ENCODE results near the gene PNLIPRP1.
A peak's percentile ranks its signal among the peaks of the same experiment; 100 is the strongest.

PNLIPRP1 gene

GRCh38 chr10:116637830-116638229 is 47.1 kb downstream of the PNLIPRP1 start:
- H3K36me3 ChIP-seq (ENCODE audit: control insufficient read depth, insufficient read depth, low read length), result no peaks in the 10 kb centered on the region
- no peak for DNase-seq (ENCODE audit: extremely low read depth, insufficient read length)
- no peaks in the 10 kb centered on the region for H3K27me3 ChIP-seq (replicated peaks; ENCODE audit: control insufficient read depth, insufficient read depth, low read length)
- H3K4me3 ChIP-seq (replicated peaks; ENCODE audit: low read depth, low read length), result no peak overlapping the region
- no peak for TF ChIP-seq CTCF (IDR thresholded peaks at IDR 0.05; ENCODE audit: insufficient read depth, low read length, poor library complexity, severe bottlenecking)

GRCh38 chr10:116646502-116646901 is 55.7 kb downstream of the PNLIPRP1 start:
- no peak for DNase-seq (ENCODE audit: extremely low read depth, insufficient read length)
- no peak for TF ChIP-seq CTCF (IDR thresholded peaks at IDR 0.05; ENCODE audit: insufficient read depth, low read length, poor library complexity, severe bottlenecking)
- no peaks in the 10 kb centered on the region for H3K27me3 ChIP-seq (replicated peaks; ENCODE audit: control insufficient read depth, insufficient read depth, low read length)

GRCh38 chr10:116648903-116649302 is 58.1 kb downstream of the PNLIPRP1 start:
- no peak for DNase-seq (ENCODE audit: extremely low read depth, insufficient read length)
- H3K4me3 ChIP-seq (replicated peaks; ENCODE audit: low read depth, low read length), result no peak overlapping the region
- no peaks in the 10 kb centered on the region for H3K27me3 ChIP-seq (replicated peaks; ENCODE audit: control insufficient read depth, insufficient read depth, low read length)
- no peak for TF ChIP-seq CTCF (IDR thresholded peaks at IDR 0.05; ENCODE audit: insufficient read depth, low read length, poor library complexity, severe bottlenecking)
- H3K36me3 ChIP-seq (ENCODE audit: control insufficient read depth, insufficient read depth, low read length), result no peaks in the 10 kb centered on the region

More at GRCh38 chr10:116646502-116646901, 55.7 kb downstream of the PNLIPRP1 start:
- Histone ChIP-seq H3K36me3 (ENCODE audit: control insufficient read depth, insufficient read depth, low read length) (no peaks in the 10 kb centered on the region), H3K4me3 (replicated peaks; ENCODE audit: low read depth, low read length) (no peak overlapping the region)

GRCh38 chr10:116653885-116654284 is 63.1 kb downstream of the PNLIPRP1 start:
- TF ChIP-seq CTCF (IDR thresholded peaks at IDR 0.05; ENCODE audit: insufficient read depth, low read length, poor library complexity, severe bottlenecking), result no peak
- Histone ChIP-seq H3K4me3 (replicated peaks; ENCODE audit: low read depth, low read length) (no peak overlapping the region), H3K27me3 (replicated peaks; ENCODE audit: control insufficient read depth, insufficient read depth, low read length) (no peaks in the 10 kb centered on the region), H3K36me3 (ENCODE audit: control insufficient read depth, insufficient read depth, low read length) (no peaks in the 10 kb centered on the region)
- no peak for DNase-seq (ENCODE audit: extremely low read depth, insufficient read length)

- peak; percentile 37 for TF ChIP-seq CTCF (IDR thresholded peaks at IDR 0.05; ENCODE audit: insufficient read depth, low read length, poor library complexity, severe bottlenecking)
- Histone ChIP-seq H3K36me3 (ENCODE audit: control insufficient read depth, insufficient read depth, low read length) (no peaks in the 10 kb centered on the region), H3K27me3 (replicated peaks; ENCODE audit: control insufficient read depth, insufficient read depth, low read length) (no peaks in the 10 kb centered on the region; the same call in 1 of the 2 replicates), H3K4me3 (replicated peaks; ENCODE audit: low read depth, low read length) (no peak overlapping the region)
- DNase-seq (ENCODE audit: extremely low read depth, insufficient read length), result no peak
Measured at GRCh38 chr10:116654816-116655215, 64.1 kb downstream of the PNLIPRP1 start.

- TF ChIP-seq CTCF (IDR thresholded peaks at IDR 0.05; ENCODE audit: insufficient read depth, low read length, poor library complexity, severe bottlenecking), result no peak
- no peak overlapping the region for H3K4me3 ChIP-seq (replicated peaks; ENCODE audit: low read depth, low read length)
- DNase-seq (ENCODE audit: extremely low read depth, insufficient read length), result no peak
- H3K27me3 ChIP-seq (replicated peaks; ENCODE audit: control insufficient read depth, insufficient read depth, low read length), result no peaks in the 10 kb centered on the region; the same call in 1 of the 2 replicates
- H3K36me3 ChIP-seq (ENCODE audit: control insufficient read depth, insufficient read depth, low read length), result no peaks in the 10 kb centered on the region
Measured at GRCh38 chr10:116655568-116655967, 64.8 kb downstream of the PNLIPRP1 start.

Data from GM06990 (cell line).